Esophagus muscularis mucosa (tissue), 3 donors: ENCODE data around the gene TMEM198.

ENCODE experiments used
- POLR2AphosphoS5 ChIP-seq, 2 donors: sonication (generic); formaldehyde crosslinking; IDR thresholded peaks; one replicate each; pipeline ENCODE4 v1.6.1; 2017; ENCODE audit warnings: antibody characterized with exemption in 2 of 2
- TF ChIP-seq, protein P1 (sequence below), 3 experiments: fragments of 200-600 bp in 2 of 3; fragments of 450-650 bp in 1 of 3; sonication (generic) in 2 of 3; IDR thresholded peaks; one replicate each; pipeline ENCODE4 v1.5.1; 2017 to 2019; ENCODE audit warnings: antibody characterized with exemption in 3 of 3, mild to moderate bottlenecking in 2 of 3, moderate library complexity in 1 of 3

DNA sequence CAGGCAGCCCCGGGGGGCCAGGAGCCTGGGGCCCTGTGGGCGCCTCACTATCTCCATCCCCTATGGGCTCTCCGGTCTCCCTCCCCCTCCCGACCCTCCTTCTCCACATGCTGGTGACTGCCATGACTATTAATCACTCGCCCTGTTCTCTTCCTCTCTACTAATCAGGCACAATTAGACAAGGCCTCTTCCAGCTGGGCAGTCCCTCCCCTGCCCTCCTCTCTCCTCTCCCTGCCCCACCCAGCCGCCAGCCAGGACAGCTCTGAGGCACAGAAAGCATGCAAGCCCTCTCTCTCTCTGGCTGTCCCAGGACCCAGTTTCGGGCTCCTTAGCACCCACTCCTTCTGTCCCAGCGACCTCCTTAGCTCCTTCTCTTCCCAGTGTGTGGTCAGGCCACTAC lies 23.7 kb upstream of the TMEM198 start:
- TF ChIP-seq, protein P1, sequence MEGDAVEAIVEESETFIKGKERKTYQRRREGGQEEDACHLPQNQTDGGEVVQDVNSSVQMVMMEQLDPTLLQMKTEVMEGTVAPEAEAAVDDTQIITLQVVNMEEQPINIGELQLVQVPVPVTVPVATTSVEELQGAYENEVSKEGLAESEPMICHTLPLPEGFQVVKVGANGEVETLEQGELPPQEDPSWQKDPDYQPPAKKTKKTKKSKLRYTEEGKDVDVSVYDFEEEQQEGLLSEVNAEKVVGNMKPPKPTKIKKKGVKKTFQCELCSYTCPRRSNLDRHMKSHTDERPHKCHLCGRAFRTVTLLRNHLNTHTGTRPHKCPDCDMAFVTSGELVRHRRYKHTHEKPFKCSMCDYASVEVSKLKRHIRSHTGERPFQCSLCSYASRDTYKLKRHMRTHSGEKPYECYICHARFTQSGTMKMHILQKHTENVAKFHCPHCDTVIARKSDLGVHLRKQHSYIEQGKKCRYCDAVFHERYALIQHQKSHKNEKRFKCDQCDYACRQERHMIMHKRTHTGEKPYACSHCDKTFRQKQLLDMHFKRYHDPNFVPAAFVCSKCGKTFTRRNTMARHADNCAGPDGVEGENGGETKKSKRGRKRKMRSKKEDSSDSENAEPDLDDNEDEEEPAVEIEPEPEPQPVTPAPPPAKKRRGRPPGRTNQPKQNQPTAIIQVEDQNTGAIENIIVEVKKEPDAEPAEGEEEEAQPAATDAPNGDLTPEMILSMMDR (IDR thresholded peaks at IDR 0.05) = no peak
- TF ChIP-seq POLR2AphosphoS5 (IDR thresholded peaks at IDR 0.05) = no peak
